Iris pigment epithelial cell (primary cell): ENCODE data around the gene TPST2.

Source experiments
- DNase-seq: peaks from one replicate; pipeline ENCODE4 v3.0.0-alpha.2; 2011; ENCODE audit warnings: low read depth

Gene TPST2

GRCh38 chr22:26553056-26553752 lies 36.7 kb downstream of the TPST2 start:
- peak; percentile 83 for DNase-seq

GRCh38 chr22:26552466-26552865 lies 37.5 kb downstream of the TPST2 start:
- no peak for DNase-seq

GRCh38 chr22:26551568-26551967 lies 38.4 kb downstream of the TPST2 start:
- no peak for DNase-seq

- DNase-seq: peak; percentile 65
Observed at GRCh38 chr22:26550498-26551033, 39.4 kb downstream of the TPST2 start.

- DNase-seq: no peak
Observed at GRCh38 chr22:26549902-26550497, 39.9 kb downstream of the TPST2 start.

GRCh38 chr22:26548984-26549383 lies 40.9 kb downstream of the TPST2 start:
- no peak for DNase-seq

- no peak for DNase-seq
Observed at GRCh38 chr22:26548303-26548702, 41.6 kb downstream of the TPST2 start.

GRCh38 chr22:26547837-26548236 lies 42.1 kb downstream of the TPST2 start:
- DNase-seq: no peak

GRCh38 chr22:26547426-26547825 lies 42.5 kb downstream of the TPST2 start:
- DNase-seq: no peak

GRCh38 chr22:26546282-26546681 lies 43.6 kb downstream of the TPST2 start:
- DNase-seq: no peak

- no peak for DNase-seq
Observed at GRCh38 chr22:26545827-26546226, 44.1 kb downstream of the TPST2 start.

- DNase-seq: no peak
Observed at GRCh38 chr22:26545385-26545784, 44.5 kb downstream of the TPST2 start.

- DNase-seq: no peak
Observed at GRCh38 chr22:26544489-26544888, 45.4 kb downstream of the TPST2 start.

- DNase-seq: no peak
Observed at GRCh38 chr22:26542831-26543230, 47.1 kb downstream of the TPST2 start.

GRCh38 chr22:26541167-26541819 lies 48.6 kb downstream of the TPST2 start:
- no peak for DNase-seq

GRCh38 chr22:26540119-26540518 lies 49.8 kb downstream of the TPST2 start:
- DNase-seq: no peak

- DNase-seq: no peak
Observed at GRCh38 chr22:26536762-26537134, 53.2 kb downstream of the TPST2 start.

- DNase-seq: no peak
Observed at GRCh38 chr22:26536056-26536761, 53.7 kb downstream of the TPST2 start.

GRCh38 chr22:26535603-26535908 lies 54.4 kb downstream of the TPST2 start:
- DNase-seq: no peak

- no peak for DNase-seq
Observed at GRCh38 chr22:26534874-26535602, 54.9 kb downstream of the TPST2 start.

GRCh38 chr22:26534171-26534855 lies 55.6 kb downstream of the TPST2 start:
- no peak for DNase-seq
